HepG2 (cell line): ENCODE measurements around the gene ANKRD29. TPM values are rescaled to one million over a fixed set of nuclear protein-coding genes. Genes with fewer than 3 reads are reported as not detected.

ENCODE experiments used
- ATAC-seq: fragments of 200-7000 bp; cut with Tn5 transposase; 3 replicates; pipeline ENCODE4 v1.9.1; 2020; ENCODE audit warnings: mild to moderate bottlenecking, moderate library complexity
- BruUV-seq: library from RNA; stranded (reverse); fragments of 400-500 nt; replicated peaks from 2 replicates; lab custom pipeline; 2021; lab: Mats Ljungman, UMichigan
- CTCF ChIA-PET: fragments of 300-600 bp; formaldehyde crosslinking; extraction: SDS; loops from one replicate; lab custom pipeline; 2021; ENCODE audit warnings: low total read pairs, inconsistent platforms, low intra/inter-chr PET ratio; lab: Yijun Ruan, JAX
- POLR2A ChIA-PET: fragments of 350-600 bp; sonication (Branson Sonifier 250); formaldehyde crosslinking; loops from one replicate; lab custom pipeline; 2020; ENCODE audit warnings: antibody characterized with exemption, inconsistent platforms; lab: Yijun Ruan, JAX
- DNase-seq: peaks from one replicate; pipeline ENCODE4 v3.0.0-alpha.2; 2015; ENCODE audit warnings: low spot score
- FAIRE-seq: peaks from 3 replicates; lab custom pipeline; 2011; peaks lifted over from hg19 to GRCh38; lab: Jason Lieb, UNC
- H2AFZ ChIP-seq: one replicate; pipeline ENCODE4 v1.6.1; 2011; ENCODE audit warnings: low read length, inconsistent platforms
- H3K27ac ChIP-seq: fragments of 300-600 bp; 3 replicates; pipeline ENCODE4 v1.8.0; 2011; ENCODE audit warnings: mixed run types, mild to moderate bottlenecking, mixed read lengths, low read length, inconsistent platforms; ENCODE audit not compliant: insufficient read depth; ENCODE audit errors: extremely low read length
- H3K27me3 ChIP-seq, 2 experiments: fragments of 200-600 bp in 1 of 2; 2 replicates in 1 of 2; 3 replicates in 1 of 2; pipeline versions ENCODE4 v1.6.0 to v1.8.0; 2011; ENCODE audit warnings: low read length in 2 of 2, mild to moderate bottlenecking in 2 of 2, moderate library complexity in 2 of 2, inconsistent platforms in 1 of 2; ENCODE audit not compliant: insufficient read depth in 2 of 2, control insufficient read depth in 1 of 2
- H3K36me3 ChIP-seq, 2 experiments: fragments of 200-600 bp in 1 of 2; replicated peaks in 1 of 2; 2 replicates in 1 of 2; 3 replicates in 1 of 2; pipeline versions ENCODE4 v1.5.1 to v1.8.0; 2011; ENCODE audit warnings: low read length in 2 of 2, inconsistent platforms in 1 of 2; ENCODE audit not compliant: insufficient read depth in 2 of 2, control insufficient read depth in 1 of 2
- H3K4me1 ChIP-seq: 2 replicates; pipeline ENCODE4 v1.5.1; 2012; ENCODE audit warnings: low read length, inconsistent platforms; ENCODE audit not compliant: insufficient read depth
- H3K4me2 ChIP-seq: 2 replicates; pipeline ENCODE4 v1.6.0; 2011; ENCODE audit warnings: low read depth, low read length, inconsistent platforms
- H3K4me3 ChIP-seq, 3 experiments: fragments of 200-600 bp in 1 of 3; sonication (generic), shearing (Covaris generic) in 1 of 3; replicated peaks in 1 of 3; 2 replicates each; pipeline ENCODE4 v1.5.1; 2011 to 2016; ENCODE audit warnings: low read length in 3 of 3, inconsistent platforms in 2 of 3, low read depth in 2 of 3, mild to moderate bottlenecking in 2 of 3, control low read depth in 1 of 3, mixed read lengths in 1 of 3; ENCODE audit not compliant: insufficient read depth in 1 of 3
- H3K79me2 ChIP-seq: one replicate; pipeline ENCODE4 v1.6.1; 2011; ENCODE audit warnings: low read length, inconsistent platforms; ENCODE audit not compliant: insufficient read depth
- H3K9ac ChIP-seq: 2 replicates; pipeline ENCODE4 v1.6.0; 2011; ENCODE audit warnings: mild to moderate bottlenecking, low read depth, low read length, inconsistent platforms; ENCODE audit not compliant: insufficient read depth
- H3K9me3 ChIP-seq: 2 replicates; pipeline ENCODE4 v1.5.1; 2012; ENCODE audit warnings: mild to moderate bottlenecking, low read length
- H4K20me1 ChIP-seq: 2 replicates; pipeline ENCODE4 v1.6.0; 2011; ENCODE audit warnings: inconsistent platforms, mild to moderate bottlenecking, low read length, moderate library complexity; ENCODE audit not compliant: insufficient read depth
- KDM3A ChIP-seq: IDR thresholded peaks from 2 replicates; pipeline ENCODE4 v1.6.1; 2018; ENCODE audit warnings: low read depth, missing compliant biosample characterization
- KLF6 ChIP-seq: IDR thresholded peaks from 2 replicates; pipeline ENCODE4 v1.8.0; 2016; ENCODE audit warnings: missing biosample characterization, missing genetic modification reagents
- NFATC3 ChIP-seq: sonication (generic); formaldehyde crosslinking; IDR thresholded peaks from 2 replicates; pipeline ENCODE4 v1.5.1; 2020; ENCODE audit warnings: mild to moderate bottlenecking, missing genetic modification reagents
- PCBP2 ChIP-seq: fragments of 200-400 bp; formaldehyde crosslinking; optimal IDR thresholded peaks from 2 replicates; pipeline ENCODE3; 2018; ENCODE audit warnings: low read length, low read depth; ENCODE audit not compliant: poor library complexity, severe bottlenecking
- ZNF543 ChIP-seq: sonication (generic); formaldehyde crosslinking; IDR thresholded peaks from 2 replicates; pipeline ENCODE4 v1.4.0; 2020; ENCODE audit warnings: mild to moderate bottlenecking, missing genetic modification reagents
- WGBS: methylation state at CpG from one replicate; pipeline ENCODE4 v1.1.6; 2017; ENCODE audit warnings: low lambda C conversion rate; 5-methylcytosine and 5-hydroxymethylcytosine counted together
- in situ Hi-C: cut with HindIII; loops from 2 replicates; pipeline ENCODE4 v1.10.0; 2017; ENCODE audit warnings: low pct_unique_long_range_greater_than_20kb; ENCODE audit not compliant: extremely low pct_ligation_motif_present
- intact Hi-C: fragments of 100-400 bp; cut with micrococcal nuclease; formaldehyde crosslinking; loops from one replicate; pipeline ENCODE4 v1.10.0; 2022; ENCODE audit not compliant: unreplicated experiment
- polyA plus RNA-seq, 8 experiments: library from polyadenylated mRNA; depleted of rRNA in 3 of 8; stranded (reverse) in 7 of 8; unstranded in 1 of 8; fragments of >200 nt; fragmentation: Illumina TruSeq in 4 of 8; extraction: Trizol in 4 of 8; gene quantifications; 2 replicates each; pipeline versions ENCODE4 v1.2.1 to v1.2.3, GENCODE V29; 2011 to 2016; ENCODE audit warnings: low read depth in 4 of 8, missing spikeins in 1 of 8, mixed read lengths in 1 of 8; ENCODE audit not compliant: insufficient read depth in 1 of 8
- total RNA-seq, 5 experiments: library from RNA; depleted of rRNA; stranded (reverse); fragments of >200 nt; fragmentation: Illumina TruSeq; extraction: Trizol; gene quantifications; 2 replicates each; pipeline ENCODE4 v1.2.3, GENCODE V29; 2016; ENCODE audit warnings: low read depth in 1 of 5
- TF ChIP-seq, protein P1 (sequence below): sonication (generic); formaldehyde crosslinking; IDR thresholded peaks from 2 replicates; pipeline ENCODE4 v1.5.0; 2020; ENCODE audit warnings: missing genetic modification reagents
- TF ChIP-seq, protein P2 (sequence below): sonication (generic); formaldehyde crosslinking; IDR thresholded peaks from 2 replicates; pipeline ENCODE4 v1.4.0; 2020; ENCODE audit warnings: missing genetic modification reagents, mild to moderate bottlenecking, borderline replicate concordance
- TF ChIP-seq, protein P3 (sequence below): IDR thresholded peaks from 2 replicates; pipeline ENCODE4 v1.6.1; 2016; ENCODE audit warnings: missing genetic modification reagents, missing compliant biosample characterization
- TF ChIP-seq, protein P4 (sequence below), 2 experiments: IDR thresholded peaks; 2 replicates each; pipeline ENCODE4 v1.6.1; 2011 to 2012; ENCODE audit warnings: low read length in 2 of 2, borderline replicate concordance in 1 of 2, low read depth in 1 of 2, mild to moderate bottlenecking in 1 of 2, moderate library complexity in 1 of 2

Gene ANKRD29
- total and polyA plus RNA-seq, 2 of the 13 experiments (the other 11 are each of a cell fraction or from before 2014, with no cell fraction given), result not detected

DNA sequence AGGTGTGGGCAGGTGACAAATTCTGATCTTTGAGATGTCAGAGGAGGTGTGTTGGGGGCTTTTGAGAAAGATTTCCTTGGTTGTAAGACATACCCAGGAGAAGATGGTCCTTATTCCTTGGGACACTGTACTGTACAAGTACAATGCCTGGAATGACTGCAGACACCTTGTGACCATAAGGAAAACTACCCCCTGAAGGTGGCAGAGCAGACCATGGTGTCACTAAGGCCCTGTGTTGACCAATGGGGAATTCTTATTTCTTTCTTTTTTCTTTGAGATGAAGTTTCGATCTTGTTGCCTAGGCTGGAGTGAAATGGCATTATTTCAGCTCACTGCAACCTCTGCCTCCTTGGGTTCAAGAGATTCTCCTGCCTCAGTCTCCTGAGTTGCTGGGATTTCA, 4.4 kb upstream of the ANKRD29 start (continued):
- TF ChIP-seq, protein P1, sequence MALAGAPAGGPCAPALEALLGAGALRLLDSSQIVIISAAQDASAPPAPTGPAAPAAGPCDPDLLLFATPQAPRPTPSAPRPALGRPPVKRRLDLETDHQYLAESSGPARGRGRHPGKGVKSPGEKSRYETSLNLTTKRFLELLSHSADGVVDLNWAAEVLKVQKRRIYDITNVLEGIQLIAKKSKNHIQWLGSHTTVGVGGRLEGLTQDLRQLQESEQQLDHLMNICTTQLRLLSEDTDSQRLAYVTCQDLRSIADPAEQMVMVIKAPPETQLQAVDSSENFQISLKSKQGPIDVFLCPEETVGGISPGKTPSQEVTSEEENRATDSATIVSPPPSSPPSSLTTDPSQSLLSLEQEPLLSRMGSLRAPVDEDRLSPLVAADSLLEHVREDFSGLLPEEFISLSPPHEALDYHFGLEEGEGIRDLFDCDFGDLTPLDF (CRISPR knock-in tag), result no peak
- no peak for TF ChIP-seq KLF6 (CRISPR knock-in tag)
- TF ChIP-seq, protein P2, sequence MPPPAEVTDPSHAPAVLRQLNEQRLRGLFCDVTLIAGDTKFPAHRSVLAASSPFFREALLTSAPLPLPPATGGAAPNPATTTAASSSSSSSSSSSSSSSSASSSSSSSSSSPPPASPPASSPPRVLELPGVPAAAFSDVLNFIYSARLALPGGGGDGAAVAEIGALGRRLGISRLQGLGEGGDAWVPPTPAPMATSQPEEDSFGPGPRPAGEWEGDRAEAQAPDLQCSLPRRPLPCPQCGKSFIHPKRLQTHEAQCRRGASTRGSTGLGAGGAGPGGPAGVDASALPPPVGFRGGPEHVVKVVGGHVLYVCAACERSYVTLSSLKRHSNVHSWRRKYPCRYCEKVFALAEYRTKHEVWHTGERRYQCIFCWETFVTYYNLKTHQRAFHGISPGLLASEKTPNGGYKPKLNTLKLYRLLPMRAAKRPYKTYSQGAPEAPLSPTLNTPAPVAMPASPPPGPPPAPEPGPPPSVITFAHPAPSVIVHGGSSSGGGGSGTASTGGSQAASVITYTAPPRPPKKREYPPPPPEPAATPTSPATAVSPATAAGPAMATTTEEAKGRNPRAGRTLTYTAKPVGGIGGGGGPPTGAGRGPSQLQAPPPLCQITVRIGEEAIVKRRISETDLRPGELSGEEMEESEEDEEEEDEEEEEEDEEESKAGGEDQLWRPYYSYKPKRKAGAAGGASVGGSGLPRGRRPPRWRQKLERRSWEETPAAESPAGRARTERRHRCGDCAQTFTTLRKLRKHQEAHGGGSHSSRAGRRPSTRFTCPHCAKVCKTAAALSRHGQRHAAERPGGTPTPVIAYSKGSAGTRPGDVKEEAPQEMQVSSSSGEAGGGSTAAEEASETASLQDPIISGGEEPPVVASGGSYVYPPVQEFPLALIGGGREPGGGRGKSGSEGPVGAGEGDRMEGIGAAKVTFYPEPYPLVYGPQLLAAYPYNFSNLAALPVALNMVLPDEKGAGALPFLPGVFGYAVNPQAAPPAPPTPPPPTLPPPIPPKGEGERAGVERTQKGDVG, result no peak
- TF ChIP-seq KDM3A, result no peak
- TF ChIP-seq PCBP2, result no peak
- no peak for TF ChIP-seq ZNF543
- TF ChIP-seq, protein P3, sequence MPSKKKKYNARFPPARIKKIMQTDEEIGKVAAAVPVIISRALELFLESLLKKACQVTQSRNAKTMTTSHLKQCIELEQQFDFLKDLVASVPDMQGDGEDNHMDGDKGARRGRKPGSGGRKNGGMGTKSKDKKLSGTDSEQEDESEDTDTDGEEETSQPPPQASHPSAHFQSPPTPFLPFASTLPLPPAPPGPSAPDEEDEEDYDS, result no peak

DNA sequence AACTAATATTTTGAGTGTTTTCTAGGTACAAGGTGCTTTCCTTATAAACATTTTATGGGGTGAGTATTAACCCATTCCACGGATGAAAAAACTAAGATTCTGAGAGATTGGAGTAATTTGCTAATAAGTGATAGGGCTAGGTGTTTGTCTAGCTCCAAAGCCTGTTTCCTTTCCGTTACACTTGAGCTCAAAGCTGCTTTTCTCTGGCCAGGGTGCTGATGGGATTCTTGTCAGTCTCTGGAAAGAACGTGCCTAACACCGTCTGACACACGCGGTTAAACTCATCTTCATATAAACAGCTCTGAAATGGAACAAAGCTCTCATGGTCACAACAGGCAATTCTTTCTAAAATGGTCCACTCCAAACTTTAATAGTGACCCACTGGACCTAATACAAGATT, 2.0 kb upstream of the ANKRD29 start:
- in situ Hi-C loops, result no loop called here
- Histone ChIP-seq H4K20me1 (no peaks in the 10 kb centered on the region), H3K27ac (no peak overlapping the region), H3K79me2 (no peaks in the 10 kb centered on the region), H3K4me2 (no peak overlapping the region), H3K27me3 (peaks cover 3 to 39% of the 10 kb centered on the region in 2 experiments), H3K9ac (no peak overlapping the region), H3K4me3 (no peak overlapping the region), H3K9me3 (no peaks in the 10 kb centered on the region), H3K36me3 (no peaks in the 10 kb centered on the region), H3K4me1 (peaks cover 9% of the 10 kb centered on the region), H2AFZ (no peak overlapping the region)
- intact Hi-C loops, result no loop called here
- FAIRE-seq (no peak), ATAC-seq (no peak), DNase-seq (no peak)
- WGBS, result 2% methylated on average over 6 of the region's 6 CpGs
- CTCF ChIA-PET, result no interaction called here
- TF ChIP-seq, protein P4, sequence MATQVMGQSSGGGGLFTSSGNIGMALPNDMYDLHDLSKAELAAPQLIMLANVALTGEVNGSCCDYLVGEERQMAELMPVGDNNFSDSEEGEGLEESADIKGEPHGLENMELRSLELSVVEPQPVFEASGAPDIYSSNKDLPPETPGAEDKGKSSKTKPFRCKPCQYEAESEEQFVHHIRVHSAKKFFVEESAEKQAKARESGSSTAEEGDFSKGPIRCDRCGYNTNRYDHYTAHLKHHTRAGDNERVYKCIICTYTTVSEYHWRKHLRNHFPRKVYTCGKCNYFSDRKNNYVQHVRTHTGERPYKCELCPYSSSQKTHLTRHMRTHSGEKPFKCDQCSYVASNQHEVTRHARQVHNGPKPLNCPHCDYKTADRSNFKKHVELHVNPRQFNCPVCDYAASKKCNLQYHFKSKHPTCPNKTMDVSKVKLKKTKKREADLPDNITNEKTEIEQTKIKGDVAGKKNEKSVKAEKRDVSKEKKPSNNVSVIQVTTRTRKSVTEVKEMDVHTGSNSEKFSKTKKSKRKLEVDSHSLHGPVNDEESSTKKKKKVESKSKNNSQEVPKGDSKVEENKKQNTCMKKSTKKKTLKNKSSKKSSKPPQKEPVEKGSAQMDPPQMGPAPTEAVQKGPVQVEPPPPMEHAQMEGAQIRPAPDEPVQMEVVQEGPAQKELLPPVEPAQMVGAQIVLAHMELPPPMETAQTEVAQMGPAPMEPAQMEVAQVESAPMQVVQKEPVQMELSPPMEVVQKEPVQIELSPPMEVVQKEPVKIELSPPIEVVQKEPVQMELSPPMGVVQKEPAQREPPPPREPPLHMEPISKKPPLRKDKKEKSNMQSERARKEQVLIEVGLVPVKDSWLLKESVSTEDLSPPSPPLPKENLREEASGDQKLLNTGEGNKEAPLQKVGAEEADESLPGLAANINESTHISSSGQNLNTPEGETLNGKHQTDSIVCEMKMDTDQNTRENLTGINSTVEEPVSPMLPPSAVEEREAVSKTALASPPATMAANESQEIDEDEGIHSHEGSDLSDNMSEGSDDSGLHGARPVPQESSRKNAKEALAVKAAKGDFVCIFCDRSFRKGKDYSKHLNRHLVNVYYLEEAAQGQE (IDR thresholded peaks at IDR 0.05; ENCODE audit: borderline replicate concordance in 1 of 2, low read depth in 1 of 2, low read length in 2 of 2), result peak in 1 of 2 experiments; percentile 79; a peak in 2 of 4 replicates
- TF ChIP-seq NFATC3 (CRISPR knock-in tag), result no peak
- no TSS peak for BruUV-seq
- POLR2A ChIA-PET, result no interaction called here
